Measurements from ENCODE around the gene MYO5A.

- TF ChIP-seq CTCF (conservative IDR thresholded peaks at IDR 0.05; ENCODE audit: low read length) (no peak), EZH2phosphoT487 (IDR thresholded peaks at IDR 0.05; ENCODE audit: borderline replicate concordance) (no peak)
Measured at GRCh38 chr15:52326756-52327155, 201.9 kb downstream of the MYO5A start.

Measured in Loucy (cell line).